ENCODE measurements around the gene SNRNP35. TPM values are rescaled to one million over a fixed set of nuclear protein-coding genes. Genes with fewer than 3 reads are reported as not detected.
"Not testable (repeated sequence)": the region's sequence is repeated elsewhere in the genome, so short reads cannot be mapped to it uniquely, and the experiment has no call there.

Gene SNRNP35
- total RNA-seq = 10 to 100 TPM; 20.8 to 26.3 (median 21.5) TPM
- long read RNA-seq, donor 1, transcript SNRNP35-203 (2 exons, 1,975 nt) = major isoform, 20 of 28 reads
- long read RNA-seq, donor 1, partial matches to known transcripts = 0 of 28 reads
- long read RNA-seq, donor 1, other reads (novel, unspliced or antisense) = 6 of 28 reads
- long read RNA-seq, donor 2, transcript SNRNP35-203 (2 exons, 1,975 nt) = major isoform, 13 of 21 reads
- long read RNA-seq, donor 2, partial matches to known transcripts = 0 of 21 reads
- long read RNA-seq, donor 2, other reads (novel, unspliced or antisense) = 5 of 21 reads

- intact Hi-C loops (cut with DNase I, micrococcal nuclease) = no loop called here
- Histone ChIP-seq H3K4me1 (ENCODE audit: low read depth) (peaks cover 4% of the 10 kb centered on the region), H3K36me3 (ENCODE audit: low read depth) (no peaks in the 10 kb centered on the region), H3K4me3 (peak within 1 kb of the TSS; percentile 64), H3K9me3 (no peaks in the 10 kb centered on the region)
- ATAC-seq (peak; percentile 91), DNase-seq (peak; percentile 84 to 88 (median 88))
- no peak for TF ChIP-seq CTCF (IDR thresholded peaks at IDR 0.05)
Observed at GRCh38 chr12:123457980-123458779, at the start of gene SNRNP35. Gene SNRNP35, plus strand, starts transcription at chr12:123458139. Its CDS starts 7,402 bp downstream, at chr12:123465541.

GRCh38 chr12:123408619-123409018 lies 49.3 kb upstream of the SNRNP35 start:
- H3K4me1 ChIP-seq (ENCODE audit: low read depth); intact Hi-C loops (cut with DNase I, micrococcal nuclease); DNase-seq; ATAC-seq; H3K36me3 ChIP-seq (ENCODE audit: low read depth); H3K4me3 ChIP-seq; H3K9me3 ChIP-seq: not testable (repeated sequence)

- DNase-seq; H3K4me1 ChIP-seq (ENCODE audit: low read depth); intact Hi-C loops (cut with DNase I, micrococcal nuclease); H3K36me3 ChIP-seq (ENCODE audit: low read depth); ATAC-seq; H3K9me3 ChIP-seq; H3K4me3 ChIP-seq: not testable (repeated sequence)
Observed at GRCh38 chr12:123409284-123410040, 48.5 kb upstream of the SNRNP35 start.

- no peak for DNase-seq
- no peaks in the 10 kb centered on the region for H3K9me3 ChIP-seq
- H3K4me1 ChIP-seq (ENCODE audit: low read depth) = no peaks in the 10 kb centered on the region
- H3K36me3 ChIP-seq (ENCODE audit: low read depth) = no peaks in the 10 kb centered on the region
- intact Hi-C loops (cut with DNase I, micrococcal nuclease) = no loop called here
- no peak for ATAC-seq
- H3K4me3 ChIP-seq = no peak overlapping the region
- no peak for TF ChIP-seq CTCF (IDR thresholded peaks at IDR 0.05)
Observed at GRCh38 chr12:123410041-123410412, 47.9 kb upstream of the SNRNP35 start.

- intact Hi-C loops (cut with DNase I, micrococcal nuclease) = no loop called here
- H3K4me1 ChIP-seq (ENCODE audit: low read depth) = no peaks in the 10 kb centered on the region
- no peaks in the 10 kb centered on the region for H3K36me3 ChIP-seq (ENCODE audit: low read depth)
- H3K9me3 ChIP-seq = no peaks in the 10 kb centered on the region
- H3K4me3 ChIP-seq = no peak overlapping the region
- TF ChIP-seq CTCF (IDR thresholded peaks at IDR 0.05) = no peak
- DNase-seq (no peak), ATAC-seq (no peak)
Observed at GRCh38 chr12:123421314-123421713, 36.6 kb upstream of the SNRNP35 start.

- H3K4me3 ChIP-seq = no peak overlapping the region
- ATAC-seq (peak; percentile 82), DNase-seq (peak in 1 of 3 donors; percentile 62)
- H3K36me3 ChIP-seq (ENCODE audit: low read depth) = no peaks in the 10 kb centered on the region
- no peaks in the 10 kb centered on the region for H3K4me1 ChIP-seq (ENCODE audit: low read depth)
- no peak for TF ChIP-seq CTCF (IDR thresholded peaks at IDR 0.05)
- intact Hi-C loops (cut with DNase I, micrococcal nuclease) = no loop called here
- no peaks in the 10 kb centered on the region for H3K9me3 ChIP-seq
Observed at GRCh38 chr12:123427036-123427769, 30.7 kb upstream of the SNRNP35 start.
